ENCODE data around the gene CD1B.

Gene CD1B

GRCh38 chr1:158331481-158332150 is at the start of gene CD1B:
CD1B (minus strand) TSS chr1:158331531; CDS start chr1:158331423, 108 bp downstream.
- no peaks in the 10 kb centered on the region for H3K36me3 ChIP-seq (ENCODE audit: control insufficient read depth in 2 of 2, insufficient read depth in 1 of 2, low read length in 2 of 2)
- CTCF ChIA-PET, result no interaction called here
- no peak within 1 kb of the TSS for H3K27ac ChIP-seq (ENCODE audit: extremely low read depth, low read depth, low read length)
- H3K4me3 ChIP-seq (ENCODE audit: low read depth, low read length), result no peak within 1 kb of the TSS
- no peaks in the 10 kb centered on the region for H3K4me1 ChIP-seq (ENCODE audit: control insufficient read depth, insufficient read depth, low read length)
- no peaks in the 10 kb centered on the region for H3K9me3 ChIP-seq (ENCODE audit: control insufficient read depth, insufficient read depth, low read depth, low read length)
- TF ChIP-seq RBAK (tag by site-specific recombination; IDR thresholded peaks at IDR 0.05), result no peak
- TF ChIP-seq ZBTB1 (tag by site-specific recombination; IDR thresholded peaks at IDR 0.05), result no peak
- no peak for TF ChIP-seq ZNF398 (tag by site-specific recombination; IDR thresholded peaks at IDR 0.05)
- no peak for TF ChIP-seq ZNF350 (tag by site-specific recombination; IDR thresholded peaks at IDR 0.05)
- no peak for TF ChIP-seq ZSCAN5A (tag by site-specific recombination; IDR thresholded peaks at IDR 0.05)
- TF ChIP-seq ZNF600 (tag by site-specific recombination; IDR thresholded peaks at IDR 0.05), result no peak
- no peak for TF ChIP-seq BCL11B (tag by site-specific recombination; IDR thresholded peaks at IDR 0.05; ENCODE audit: low read depth)
- TF ChIP-seq ZSCAN18 (tag by site-specific recombination; IDR thresholded peaks at IDR 0.05), result no peak
- no peak for TF ChIP-seq ZNF624 (tag by site-specific recombination; IDR thresholded peaks at IDR 0.05)
- TF ChIP-seq OSR2 (tag by site-specific recombination; IDR thresholded peaks at IDR 0.05), result no peak
- no peak for TF ChIP-seq ZNF514 (tag by site-specific recombination; IDR thresholded peaks at IDR 0.05)
- no peak for TF ChIP-seq ZNF747 (tag by site-specific recombination; IDR thresholded peaks at IDR 0.05)
- TF ChIP-seq MZF1 (tag by site-specific recombination; IDR thresholded peaks at IDR 0.05; ENCODE audit: borderline replicate concordance), result no peak
- no peak for TF ChIP-seq ZNF366 (tag by site-specific recombination; conservative IDR thresholded peaks at IDR 0.05)
- TF ChIP-seq ZNF175 (tag by site-specific recombination; IDR thresholded peaks at IDR 0.05), result no peak
- POLR2A ChIA-PET, result no interaction called here

DNA sequence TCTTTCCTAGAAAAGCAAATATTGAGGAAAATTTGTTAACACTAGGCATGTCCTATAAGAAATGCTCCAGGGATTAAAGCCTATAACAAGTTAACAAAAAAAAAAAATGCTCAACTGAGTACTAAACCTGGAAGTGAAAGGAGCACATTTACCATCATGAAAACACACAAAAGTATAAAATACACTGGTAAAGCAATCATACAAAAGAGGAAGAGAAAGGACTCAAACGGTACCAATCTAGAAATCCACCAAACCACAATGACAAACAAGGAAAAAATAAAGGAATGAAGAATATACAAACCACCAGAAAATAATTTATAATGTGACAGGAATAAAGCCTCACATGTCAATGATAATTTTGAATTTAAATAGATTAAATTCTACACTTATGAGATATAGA is 43.5 kb upstream of the CD1B start:
- ChIA-PET POLR2A (no interaction called here), CTCF (no interaction called here)
- Histone ChIP-seq H3K36me3 (ENCODE audit: control insufficient read depth in 2 of 2, insufficient read depth in 1 of 2, low read length in 2 of 2) (no peaks in the 10 kb centered on the region), H3K4me3 (ENCODE audit: low read depth, low read length) (no peak overlapping the region), H3K9me3 (ENCODE audit: control insufficient read depth, insufficient read depth, low read depth, low read length) (no peaks in the 10 kb centered on the region), H3K27ac (ENCODE audit: extremely low read depth, low read depth, low read length) (no peak overlapping the region), H3K4me1 (ENCODE audit: control insufficient read depth, insufficient read depth, low read length) (no peaks in the 10 kb centered on the region)
- TF ChIP-seq ZFP69B (tag by site-specific recombination; IDR thresholded peaks at IDR 0.05), result no peak
- no peak for TF ChIP-seq ZNF623 (tag by site-specific recombination; IDR thresholded peaks at IDR 0.05)
- no peak for TF ChIP-seq ZBTB7A (tag by site-specific recombination; IDR thresholded peaks at IDR 0.05; ENCODE audit: low read depth)
- TF ChIP-seq BCL11B (tag by site-specific recombination; IDR thresholded peaks at IDR 0.05; ENCODE audit: low read depth), result no peak
- TF ChIP-seq ZNF148 (tag by site-specific recombination; IDR thresholded peaks at IDR 0.05; ENCODE audit: borderline replicate concordance), result no peak
- TF ChIP-seq YY1 (tag by site-specific recombination; IDR thresholded peaks at IDR 0.05), result no peak
- TF ChIP-seq, protein P1, sequence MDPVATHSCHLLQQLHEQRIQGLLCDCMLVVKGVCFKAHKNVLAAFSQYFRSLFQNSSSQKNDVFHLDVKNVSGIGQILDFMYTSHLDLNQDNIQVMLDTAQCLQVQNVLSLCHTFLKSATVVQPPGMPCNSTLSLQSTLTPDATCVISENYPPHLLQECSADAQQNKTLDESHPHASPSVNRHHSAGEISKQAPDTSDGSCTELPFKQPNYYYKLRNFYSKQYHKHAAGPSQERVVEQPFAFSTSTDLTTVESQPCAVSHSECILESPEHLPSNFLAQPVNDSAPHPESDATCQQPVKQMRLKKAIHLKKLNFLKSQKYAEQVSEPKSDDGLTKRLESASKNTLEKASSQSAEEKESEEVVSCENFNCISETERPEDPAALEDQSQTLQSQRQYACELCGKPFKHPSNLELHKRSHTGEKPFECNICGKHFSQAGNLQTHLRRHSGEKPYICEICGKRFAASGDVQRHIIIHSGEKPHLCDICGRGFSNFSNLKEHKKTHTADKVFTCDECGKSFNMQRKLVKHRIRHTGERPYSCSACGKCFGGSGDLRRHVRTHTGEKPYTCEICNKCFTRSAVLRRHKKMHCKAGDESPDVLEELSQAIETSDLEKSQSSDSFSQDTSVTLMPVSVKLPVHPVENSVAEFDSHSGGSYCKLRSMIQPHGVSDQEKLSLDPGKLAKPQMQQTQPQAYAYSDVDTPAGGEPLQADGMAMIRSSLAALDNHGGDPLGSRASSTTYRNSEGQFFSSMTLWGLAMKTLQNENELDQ (tag by site-specific recombination; IDR thresholded peaks at IDR 0.05; ENCODE audit: low read depth), result no peak
- no peak for TF ChIP-seq ZNF654 (tag by site-specific recombination; IDR thresholded peaks at IDR 0.05; ENCODE audit: low read depth)
- no peak for TF ChIP-seq ZNF174 (tag by site-specific recombination; IDR thresholded peaks at IDR 0.05)
- no peak for TF ChIP-seq ZEB2 (tag by site-specific recombination; IDR thresholded peaks at IDR 0.05)
- no peak for TF ChIP-seq ZNF701 (tag by site-specific recombination; IDR thresholded peaks at IDR 0.05)

All from HEK293 (cell line).